Small intestine (tissue), 7 donors: Measurements from ENCODE around the gene DDX56. TPM values are rescaled to one million over a fixed set of nuclear protein-coding genes. Genes with fewer than 3 reads are reported as not detected.
A peak's percentile ranks its signal among the peaks of the same experiment; 100 is the strongest.
"Not testable (repeated sequence)": the region's sequence is repeated elsewhere in the genome, so short reads cannot be mapped to it uniquely, and the experiment has no call there.

ENCODE experiments used
- DNase-seq, 2 donors: peaks; one replicate each; pipeline versions ENCODE4 v3.0.0 to v3.0.0-alpha.2; 2013
- FAIRE-seq: peaks from 2 replicates; lab custom pipeline; 2012; peaks lifted over from hg19 to GRCh38; lab: Jason Lieb, UNC
- H3K27ac ChIP-seq, 3 donors: one replicate each; pipeline ENCODE4 v1.5.1; 2013; ENCODE audit warnings: low read length in 2 of 3, mild to moderate bottlenecking in 2 of 3, control low read depth in 1 of 3, inconsistent platforms in 1 of 3, low read depth in 1 of 3, moderate library complexity in 1 of 3
- H3K27me3 ChIP-seq, 3 donors: one replicate each; pipeline ENCODE4 v1.6.1; 2013; ENCODE audit warnings: low read length in 3 of 3, inconsistent platforms in 1 of 3; ENCODE audit not compliant: control insufficient read depth in 3 of 3, insufficient read depth in 3 of 3
- H3K36me3 ChIP-seq, 3 donors: one replicate each; pipeline ENCODE4 v1.6.1; 2013; ENCODE audit warnings: low read length in 3 of 3, inconsistent platforms in 1 of 3, low read depth in 1 of 3, mild to moderate bottlenecking in 1 of 3, moderate library complexity in 1 of 3; ENCODE audit not compliant: control insufficient read depth in 3 of 3, insufficient read depth in 2 of 3
- H3K4me1 ChIP-seq, 3 donors: one replicate each; pipeline ENCODE4 v1.6.1; 2013; ENCODE audit warnings: low read length in 2 of 3, inconsistent platforms in 1 of 3, low read depth in 1 of 3, mild to moderate bottlenecking in 1 of 3, moderate library complexity in 1 of 3; ENCODE audit not compliant: control insufficient read depth in 3 of 3, insufficient read depth in 2 of 3
- H3K4me3 ChIP-seq, 3 donors: one replicate each; pipeline ENCODE4 v1.5.1; 2013; ENCODE audit warnings: low read length in 3 of 3, control low read depth in 1 of 3, inconsistent platforms in 1 of 3, low read depth in 1 of 3, mild to moderate bottlenecking in 1 of 3, moderate library complexity in 1 of 3
- H3K9me3 ChIP-seq, 2 donors: one replicate each; pipeline ENCODE4 v1.6.1; 2013; ENCODE audit warnings: low read depth in 1 of 2, low read length in 1 of 2; ENCODE audit not compliant: control insufficient read depth in 2 of 2, insufficient read depth in 1 of 2
- WGBS, 3 donors: extraction: QIAGEN DNeasy Blood & Tissue Kit; methylation state at CpG; one replicate each; pipeline ENCODE4 v1.1.7; 2013; 5-methylcytosine and 5-hydroxymethylcytosine counted together
- polyA plus RNA-seq, 4 donors: library from polyadenylated mRNA; stranded (reverse) in 3 of 4; unstranded in 1 of 4; fragments of 200-250 nt in 3 of 4; fragments of 120-200 nt in 1 of 4; gene quantifications; one replicate each; pipeline versions ENCODE4 v1.2.1 to v1.2.3, GENCODE V29; 2013
- donor health status: healthy with polysubstance abuse.
- donor health status: control.
- donor health status: control.
- donor health status: Bipolar disorder and iron deficiency.
- donor health status: healthy.

The DDX56 gene
- polyA plus RNA-seq, 4 donors = 62.2 to 359 (median 207) TPM

GRCh38 chr7:44563171-44563679 lies 10.5 kb downstream of the DDX56 start:
- no peak for FAIRE-seq

DNA sequence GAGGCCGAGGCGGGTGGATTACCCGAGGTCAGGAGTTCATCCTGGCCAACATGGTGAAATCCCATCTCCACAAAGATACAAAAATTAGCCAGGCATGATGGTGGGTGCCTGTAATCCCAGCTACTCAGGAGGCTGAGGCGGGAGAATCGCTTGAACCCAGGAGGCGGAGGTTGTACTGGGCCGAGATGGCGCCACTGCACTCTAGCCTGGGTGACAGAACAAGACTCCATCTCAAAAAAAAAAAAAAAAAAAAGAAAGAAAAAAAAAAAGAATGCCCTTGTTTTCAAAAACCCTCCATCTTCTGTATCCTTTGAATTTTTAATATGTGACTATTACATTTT lies 11.1 kb downstream of the DDX56 start:
- H3K4me3 ChIP-seq = not testable (repeated sequence)

More at GRCh38 chr7:44563171-44563679, 10.5 kb downstream of the DDX56 start:
- H3K4me1 ChIP-seq = peaks cover 0 to 17% (median 8%) of the 10 kb centered on the region in 3 donors
- 73 to 84% (median 82%) methylated on average over 3 of the region's 3 CpGs for WGBS, 3 donors
- H3K9me3 ChIP-seq = no peaks in the 10 kb centered on the region
- peak overlapping the region in 2 of 3 donors; percentile 1 to 4 for H3K27ac ChIP-seq
- H3K27me3 ChIP-seq = no peaks in the 10 kb centered on the region
- DNase-seq = peak in 1 of 2 donors; percentile 13
- H3K36me3 ChIP-seq = peaks cover 6 to 52% (median 7%) of the 10 kb centered on the region in 3 donors
- H3K4me3 ChIP-seq = no peak overlapping the region

GRCh38 chr7:44561962-44562621 lies 11.6 kb downstream of the DDX56 start:
- H3K4me3 ChIP-seq = no peak overlapping the region
- H3K27ac ChIP-seq = peak overlapping the region in 2 of 3 donors; percentile 17 to 34
- peaks cover 0 to 17% (median 8%) of the 10 kb centered on the region in 3 donors for H3K4me1 ChIP-seq
- peaks cover 0 to 41% (median 3%) of the 10 kb centered on the region in 3 donors for H3K36me3 ChIP-seq
- no peaks in the 10 kb centered on the region for H3K9me3 ChIP-seq
- DNase-seq (peak; percentile 94 to 99), FAIRE-seq (no peak)
- WGBS, 3 donors = 30 to 68% (median 42%) methylated on average over 7 of the region's 7 CpGs
- H3K27me3 ChIP-seq = no peaks in the 10 kb centered on the region

More for the DNA sequence above, 11.1 kb downstream of the DDX56 start:
- H3K36me3 ChIP-seq = peaks cover 3 to 46% (median 3%) of the 10 kb centered on the region in 3 donors
- H3K9me3 ChIP-seq, FAIRE-seq, H3K27me3 ChIP-seq, DNase-seq, H3K27ac ChIP-seq: not testable (repeated sequence)
- H3K4me1 ChIP-seq = peaks cover 0 to 17% (median 8%) of the 10 kb centered on the region in 3 donors
- 46 to 72% (median 55%) methylated on average over 8 of the region's 8 CpGs for WGBS, 3 donors

- DNase-seq (no peak), FAIRE-seq (no peak)
- Histone ChIP-seq H3K4me1 (peaks cover 0 to 17% (median 8%) of the 10 kb centered on the region in 3 donors), H3K4me3 (no peak overlapping the region), H3K27ac (peak overlapping the region in 2 of 3 donors; percentile 17 to 34), H3K9me3 (no peaks in the 10 kb centered on the region), H3K36me3 (peaks cover 0 to 35% (median 2%) of the 10 kb centered on the region in 3 donors), H3K27me3 (no peaks in the 10 kb centered on the region)
- 88 to 91% (median 91%) methylated on average over 6 of the region's 6 CpGs for WGBS, 3 donors
These were observed 12.2 kb downstream of the DDX56 start for GRCh38 chr7:44561481-44561880.

GRCh38 chr7:44559485-44559884 lies 14.2 kb downstream of the DDX56 start:
- Histone ChIP-seq H3K9me3 (no peaks in the 10 kb centered on the region), H3K36me3 (peaks cover 0 to 16% (median 0%) of the 10 kb centered on the region in 3 donors), H3K27me3 (no peaks in the 10 kb centered on the region), H3K4me1 (peaks cover 0 to 10% (median 8%) of the 10 kb centered on the region in 3 donors), H3K27ac (no peak overlapping the region), H3K4me3 (no peak overlapping the region)
- 83 to 93% (median 89%) methylated on average over 4 of the region's 4 CpGs for WGBS, 3 donors
- no peak for FAIRE-seq
- no peak for DNase-seq

DNA sequence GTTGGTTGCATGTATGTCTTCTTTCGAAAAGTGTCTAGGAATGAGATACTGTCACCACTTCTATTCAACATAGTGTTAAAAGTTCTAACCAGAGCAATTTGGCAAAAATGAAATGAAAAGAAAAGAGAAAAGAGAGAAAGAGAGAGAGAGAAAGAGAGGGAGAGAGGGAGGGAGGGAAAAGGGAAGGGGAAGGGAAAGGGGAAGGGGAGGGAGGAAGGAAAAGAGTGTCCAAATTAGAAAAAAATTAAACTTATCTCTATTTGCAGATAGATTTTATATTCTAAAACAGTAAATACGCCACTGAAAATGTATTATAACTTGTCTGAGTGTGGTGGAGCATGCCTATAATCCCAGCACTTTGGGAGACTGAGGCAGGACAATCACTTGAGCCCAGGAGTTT lies 16.2 kb downstream of the DDX56 start:
- no peak for FAIRE-seq
- no peaks in the 10 kb centered on the region for H3K36me3 ChIP-seq
- 90 to 92% (median 91%) methylated on average over 2 of the region's 2 CpGs for WGBS, 3 donors
- no peak overlapping the region for H3K4me3 ChIP-seq
- peaks cover 0 to 11% (median 4%) of the 10 kb centered on the region in 3 donors for H3K4me1 ChIP-seq
- no peaks in the 10 kb centered on the region for H3K9me3 ChIP-seq
- H3K27me3 ChIP-seq = no peaks in the 10 kb centered on the region
- DNase-seq = no peak
- H3K27ac ChIP-seq = no peak overlapping the region

GRCh38 chr7:44555350-44555749 lies 18.4 kb downstream of the DDX56 start:
- no peaks in the 10 kb centered on the region for H3K36me3 ChIP-seq
- H3K4me3 ChIP-seq = no peak overlapping the region
- WGBS, 3 donors = 73 to 81% (median 79%) methylated on average over 2 of the region's 2 CpGs
- no peaks in the 10 kb centered on the region for H3K9me3 ChIP-seq
- FAIRE-seq = no peak
- H3K27ac ChIP-seq = no peak overlapping the region
- no peak for DNase-seq
- H3K4me1 ChIP-seq = peaks cover 0 to 3% (median 0%) of the 10 kb centered on the region in 3 donors
- H3K27me3 ChIP-seq = no peaks in the 10 kb centered on the region

DNA sequence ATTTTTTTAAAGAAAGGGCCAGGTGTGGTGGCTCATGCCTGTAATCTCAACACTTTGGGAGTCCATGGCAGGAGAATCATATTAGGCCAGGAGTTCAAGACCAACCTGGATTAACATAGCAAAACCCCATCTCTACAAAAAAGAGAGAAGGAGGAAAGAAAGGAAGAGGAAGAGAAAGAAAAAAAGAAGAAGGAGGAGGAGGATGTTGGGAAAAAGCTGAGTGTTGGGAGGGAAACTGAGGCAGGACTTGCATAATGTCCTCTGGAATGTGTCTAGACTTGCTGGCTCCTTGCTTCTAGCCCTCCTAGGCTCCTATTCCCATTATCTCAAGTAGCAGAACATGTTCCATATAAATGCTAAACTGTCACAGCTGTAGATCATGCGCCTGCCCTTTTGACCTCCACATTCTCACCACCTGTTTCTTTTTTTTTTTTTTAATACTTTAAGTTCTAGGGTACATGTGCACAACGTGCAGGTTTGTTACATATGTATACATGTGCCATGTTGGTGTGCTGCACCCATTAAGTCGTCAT lies 21.2 kb downstream of the DDX56 start:
- H3K27me3 ChIP-seq, H3K4me3 ChIP-seq, FAIRE-seq, DNase-seq, H3K9me3 ChIP-seq, H3K27ac ChIP-seq, H3K4me1 ChIP-seq, H3K36me3 ChIP-seq: not testable (repeated sequence)
- WGBS, 3 donors = 45 to 66% (median 60%) methylated on average over 2 to 3 of the region's 3 CpGs
